ENCODE measurements around the gene HPS1. TPM values are rescaled to one million over a fixed set of nuclear protein-coding genes. Genes with fewer than 3 reads are reported as not detected.

Gene HPS1
- total RNA-seq, 1 donor from 2014 or later = 42.7 TPM

- no peaks in the 10 kb centered on the region for H3K27me3 ChIP-seq
- H3K9me3 ChIP-seq = no peaks in the 10 kb centered on the region
- peaks cover 0 to 16% of the 10 kb centered on the region in 2 donors for H3K36me3 ChIP-seq
- no peaks in the 10 kb centered on the region for H3K4me1 ChIP-seq
- TF ChIP-seq CTCF (IDR thresholded peaks at IDR 0.05) = no peak
- intact Hi-C loops (cut with DNase I) = no loop called here
- no peak overlapping the region for H3K4me3 ChIP-seq
- DNase-seq (ENCODE audit: low spot score in 2 of 2) = no peak
- no peak overlapping the region for H3K27ac ChIP-seq
Measured at GRCh38 chr10:98378722-98379121, 68.0 kb downstream of the HPS1 start.

DNA sequence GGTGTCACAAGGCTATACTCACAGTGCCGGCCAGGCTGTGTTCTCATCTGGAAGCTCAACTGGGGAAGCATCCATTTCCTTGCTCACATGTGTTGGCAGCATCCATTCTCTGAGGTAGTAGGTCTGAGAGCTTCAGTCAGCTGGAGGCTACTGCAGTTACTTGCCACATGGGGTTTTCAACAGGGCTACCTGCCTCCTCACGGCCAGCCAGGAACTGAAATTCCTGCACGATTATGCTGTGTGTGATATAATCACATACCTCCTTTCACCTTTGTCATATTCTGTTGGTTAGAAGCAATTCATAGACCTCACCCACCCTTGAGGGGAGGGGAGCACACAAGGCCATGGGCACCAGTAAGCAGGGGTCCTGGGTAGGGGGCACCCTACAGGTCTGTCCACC is 69.2 kb downstream of the HPS1 start:
- Histone ChIP-seq H3K27me3 (no peaks in the 10 kb centered on the region), H3K36me3 (peaks cover 0 to 11% of the 10 kb centered on the region in 2 donors), H3K4me3 (no peak overlapping the region), H3K9me3 (no peaks in the 10 kb centered on the region), H3K27ac (no peak overlapping the region), H3K4me1 (no peaks in the 10 kb centered on the region)
- DNase-seq (ENCODE audit: low spot score in 2 of 2) = no peak
- intact Hi-C loops (cut with DNase I) = no loop called here
- no peak for TF ChIP-seq CTCF (IDR thresholded peaks at IDR 0.05)

GRCh38 chr10:98377001-98377400 is 69.7 kb downstream of the HPS1 start:
- H3K4me1 ChIP-seq = no peaks in the 10 kb centered on the region
- H3K27ac ChIP-seq = no peak overlapping the region
- no peaks in the 10 kb centered on the region for H3K9me3 ChIP-seq
- intact Hi-C loops (cut with DNase I) = no loop called here
- DNase-seq (ENCODE audit: low spot score in 2 of 2) = no peak
- TF ChIP-seq CTCF (IDR thresholded peaks at IDR 0.05) = no peak
- H3K4me3 ChIP-seq = no peak overlapping the region
- no peaks in the 10 kb centered on the region for H3K27me3 ChIP-seq
- peaks cover 0 to 7% of the 10 kb centered on the region in 2 donors for H3K36me3 ChIP-seq

- TF ChIP-seq CTCF (IDR thresholded peaks at IDR 0.05) = no peak
Measured at GRCh38 chr10:98376485-98376884, 70.2 kb downstream of the HPS1 start.

GRCh38 chr10:98374217-98374985 is 72.3 kb downstream of the HPS1 start:
- Histone ChIP-seq H3K27ac (no peak overlapping the region), H3K27me3 (no peaks in the 10 kb centered on the region), H3K4me1 (no peaks in the 10 kb centered on the region), H3K9me3 (no peaks in the 10 kb centered on the region), H3K4me3 (no peak overlapping the region), H3K36me3 (peaks cover 0 to 4% of the 10 kb centered on the region in 2 donors)
- DNase-seq (ENCODE audit: low spot score in 2 of 2) = no peak
- TF ChIP-seq CTCF (IDR thresholded peaks at IDR 0.05) = no peak
- intact Hi-C loops (cut with DNase I) = no loop called here

More at GRCh38 chr10:98376485-98376884, 70.2 kb downstream of the HPS1 start:
- intact Hi-C loops (cut with DNase I) = no loop called here
- no peaks in the 10 kb centered on the region for H3K4me1 ChIP-seq
- H3K9me3 ChIP-seq = no peaks in the 10 kb centered on the region
- no peaks in the 10 kb centered on the region for H3K27me3 ChIP-seq
- no peak overlapping the region for H3K27ac ChIP-seq
- H3K4me3 ChIP-seq = no peak overlapping the region
- H3K36me3 ChIP-seq = peaks cover 0 to 7% of the 10 kb centered on the region in 2 donors
- DNase-seq (ENCODE audit: low spot score in 2 of 2) = no peak
